Central memory CD8-positive, alpha-beta T cell (primary cell): Measurements from ENCODE around the gene PPM1L.
A peak's percentile ranks its signal among the peaks of the same experiment; 100 is the strongest.
"Not testable (repeated sequence)": the region's sequence is repeated elsewhere in the genome, so short reads cannot be mapped to it uniquely, and the experiment has no call there.

ENCODE experiments used
- ATAC-seq: fragments of 150-1000 bp; cut with Tn5 transposase; replicated peaks from 2 replicates; pipeline ENCODE4 v1.10.0; 2022; ENCODE audit warnings: mild to moderate bottlenecking, moderate FRiP score, moderate number of reproducible peaks; ENCODE audit not compliant: poor library complexity, severe bottlenecking; ENCODE audit errors: extremely low read depth
- DNase-seq, 2 donors: peaks; one replicate each; pipeline ENCODE4 v3.0.0; 2021; ENCODE audit warnings: low spot score in 2 of 2
- H3K27ac Mint-ChIP-seq: one replicate; pipeline ENCODE4 v1.8.0; 2022; ENCODE audit warnings: low read depth, mild to moderate bottlenecking, moderate library complexity, mixed read lengths
- H3K27me3 Mint-ChIP-seq: one replicate; pipeline ENCODE4 v1.8.0; 2022; ENCODE audit warnings: mixed read lengths
- H3K36me3 Mint-ChIP-seq: one replicate; pipeline ENCODE4 v1.8.0; 2022; ENCODE audit warnings: mild to moderate bottlenecking, moderate library complexity, mixed read lengths; ENCODE audit not compliant: insufficient read depth
- H3K4me1 Mint-ChIP-seq: one replicate; pipeline ENCODE4 v1.8.0; 2022; ENCODE audit warnings: mixed read lengths
- H3K4me3 Mint-ChIP-seq: one replicate; pipeline ENCODE4 v1.8.0; 2022; ENCODE audit warnings: mild to moderate bottlenecking, moderate library complexity, mixed read lengths
- H3K9me3 Mint-ChIP-seq: one replicate; pipeline ENCODE4 v1.8.0; 2022; ENCODE audit warnings: mixed read lengths

PPM1L gene

GRCh38 chr3:160968761-160969160, 212.7 kb downstream of the PPM1L start:
- Mint-ChIP-seq H3K27me3 (no peaks in the 10 kb centered on the region), H3K27ac (no peak overlapping the region), H3K9me3 (no peaks in the 10 kb centered on the region), H3K4me1 (peaks cover 7% of the 10 kb centered on the region), H3K36me3 (no peaks in the 10 kb centered on the region), H3K4me3 (no peak overlapping the region)
- ATAC-seq (no peak), DNase-seq (no peak)

GRCh38 chr3:160973067-160973809, 217.2 kb downstream of the PPM1L start:
- H3K9me3 Mint-ChIP-seq = no peaks in the 10 kb centered on the region
- DNase-seq (no peak), ATAC-seq (no peak)
- no peak overlapping the region for H3K4me3 Mint-ChIP-seq
- H3K27me3 Mint-ChIP-seq = no peaks in the 10 kb centered on the region
- H3K36me3 Mint-ChIP-seq = no peaks in the 10 kb centered on the region
- H3K4me1 Mint-ChIP-seq = peaks cover 7% of the 10 kb centered on the region
- H3K27ac Mint-ChIP-seq = no peak overlapping the region

- ATAC-seq (no peak), DNase-seq (no peak)
- Mint-ChIP-seq H3K4me3 (no peak overlapping the region), H3K9me3 (no peaks in the 10 kb centered on the region), H3K27ac (no peak overlapping the region), H3K4me1 (peaks cover 16% of the 10 kb centered on the region), H3K27me3 (no peaks in the 10 kb centered on the region), H3K36me3 (no peaks in the 10 kb centered on the region)
These were observed 221.7 kb downstream of the PPM1L start for GRCh38 chr3:160977773-160978172.

GRCh38 chr3:160980740-160981139, 224.7 kb downstream of the PPM1L start:
- Mint-ChIP-seq H3K27me3 (no peaks in the 10 kb centered on the region), H3K36me3 (no peaks in the 10 kb centered on the region), H3K27ac (no peak overlapping the region), H3K4me3 (no peak overlapping the region), H3K4me1 (peaks cover 13% of the 10 kb centered on the region), H3K9me3 (no peaks in the 10 kb centered on the region)
- DNase-seq = no peak
- no peak for ATAC-seq

GRCh38 chr3:160981217-160981938, 225.3 kb downstream of the PPM1L start:
- no peaks in the 10 kb centered on the region for H3K9me3 Mint-ChIP-seq
- peaks cover 13% of the 10 kb centered on the region for H3K4me1 Mint-ChIP-seq
- H3K27me3 Mint-ChIP-seq = no peaks in the 10 kb centered on the region
- no peaks in the 10 kb centered on the region for H3K36me3 Mint-ChIP-seq
- DNase-seq (peak in 1 of 2 donors; percentile 10), ATAC-seq (peak; percentile 80)
- H3K4me3 Mint-ChIP-seq = no peak overlapping the region
- H3K27ac Mint-ChIP-seq = no peak overlapping the region

- no peak for DNase-seq
- H3K27me3 Mint-ChIP-seq = no peaks in the 10 kb centered on the region
- no peak overlapping the region for H3K27ac Mint-ChIP-seq
- H3K4me3 Mint-ChIP-seq = no peak overlapping the region
- no peak for ATAC-seq
- no peaks in the 10 kb centered on the region for H3K9me3 Mint-ChIP-seq
- H3K4me1 Mint-ChIP-seq = peaks cover 13% of the 10 kb centered on the region
- no peaks in the 10 kb centered on the region for H3K36me3 Mint-ChIP-seq
These were observed 226.5 kb downstream of the PPM1L start for GRCh38 chr3:160982491-160982890.

GRCh38 chr3:160983900-160984299, 227.9 kb downstream of the PPM1L start:
- H3K4me1 Mint-ChIP-seq = peaks cover 13% of the 10 kb centered on the region
- not testable (repeated sequence) for H3K27me3 Mint-ChIP-seq, H3K4me3 Mint-ChIP-seq, DNase-seq, ATAC-seq, H3K27ac Mint-ChIP-seq, H3K9me3 Mint-ChIP-seq, H3K36me3 Mint-ChIP-seq

- H3K27me3 Mint-ChIP-seq = no peaks in the 10 kb centered on the region
- H3K9me3 Mint-ChIP-seq = no peaks in the 10 kb centered on the region
- ATAC-seq (no peak), DNase-seq (no peak)
- H3K4me3 Mint-ChIP-seq = no peak overlapping the region
- no peak overlapping the region for H3K27ac Mint-ChIP-seq
- peaks cover 3% of the 10 kb centered on the region for H3K4me1 Mint-ChIP-seq
- no peaks in the 10 kb centered on the region for H3K36me3 Mint-ChIP-seq
These were observed 230.0 kb downstream of the PPM1L start for GRCh38 chr3:160986069-160986468.

GRCh38 chr3:160987982-160988964, 232.2 kb downstream of the PPM1L start:
- H3K9me3 Mint-ChIP-seq = no peaks in the 10 kb centered on the region
- DNase-seq (no peak), ATAC-seq (no peak)

GRCh38 chr3:160990446-160990845, 234.4 kb downstream of the PPM1L start:
- H3K36me3 Mint-ChIP-seq = no peaks in the 10 kb centered on the region
- peaks cover 6% of the 10 kb centered on the region for H3K9me3 Mint-ChIP-seq
- ATAC-seq (no peak), DNase-seq (no peak)
- H3K4me3 Mint-ChIP-seq = no peak overlapping the region
- H3K27ac Mint-ChIP-seq = no peak overlapping the region
- no peaks in the 10 kb centered on the region for H3K4me1 Mint-ChIP-seq
- no peaks in the 10 kb centered on the region for H3K27me3 Mint-ChIP-seq

More at GRCh38 chr3:160987982-160988964, 232.2 kb downstream of the PPM1L start:
- Mint-ChIP-seq H3K27me3 (no peaks in the 10 kb centered on the region), H3K36me3 (no peaks in the 10 kb centered on the region), H3K4me3 (no peak overlapping the region), H3K4me1 (no peaks in the 10 kb centered on the region), H3K27ac (no peak overlapping the region)

- Mint-ChIP-seq H3K9me3 (peaks cover 6% of the 10 kb centered on the region), H3K27me3 (no peaks in the 10 kb centered on the region), H3K4me3 (no peak overlapping the region), H3K36me3 (no peaks in the 10 kb centered on the region), H3K4me1 (no peaks in the 10 kb centered on the region), H3K27ac (no peak overlapping the region)
- no peak for ATAC-seq
- DNase-seq = no peak
These were observed 236.7 kb downstream of the PPM1L start for GRCh38 chr3:160992712-160993111.

- DNase-seq = no peak
- Mint-ChIP-seq H3K36me3 (no peaks in the 10 kb centered on the region), H3K9me3 (peaks cover 6% of the 10 kb centered on the region), H3K4me3 (no peak overlapping the region), H3K27ac (no peak overlapping the region), H3K4me1 (no peaks in the 10 kb centered on the region), H3K27me3 (no peaks in the 10 kb centered on the region)
- no peak for ATAC-seq
These were observed 240.8 kb downstream of the PPM1L start for GRCh38 chr3:160996811-160997210.
